Stomach (tissue), 4 donors: Measurements from ENCODE around the gene SPAG16.

Experiments used
- CTCF ChIP-seq, 7 experiments: fragments of 450-650 bp in 4 of 7; fragments of 200-600 bp in 3 of 7; sonication (generic) in 3 of 7; IDR thresholded peaks; one replicate each; pipeline ENCODE4 v1.5.1; 2016 to 2019; ENCODE audit warnings: antibody characterized with exemption in 7 of 7, control low read depth in 2 of 7, mild to moderate bottlenecking in 1 of 7
- EP300 ChIP-seq: sonication (generic); formaldehyde crosslinking; IDR thresholded peaks from one replicate; pipeline ENCODE4 v1.6.1; 2017; ENCODE audit warnings: antibody characterized with exemption
- POLR2A ChIP-seq, 4 donors: fragments of 450-650 bp; IDR thresholded peaks; one replicate each; pipeline ENCODE4 v1.6.1; 2016; ENCODE audit warnings: antibody characterized with exemption in 4 of 4, control low read depth in 2 of 4, mild to moderate bottlenecking in 1 of 4, moderate library complexity in 1 of 4
- POLR2AphosphoS5 ChIP-seq, 3 donors: sonication (generic); formaldehyde crosslinking; IDR thresholded peaks; one replicate each; pipeline ENCODE4 v1.6.1; 2016; ENCODE audit warnings: antibody characterized with exemption in 3 of 3

- TF ChIP-seq CTCF (IDR thresholded peaks at IDR 0.05) (no peak), POLR2AphosphoS5 (IDR thresholded peaks at IDR 0.05) (no peak), POLR2A (IDR thresholded peaks at IDR 0.05) (no peak), EP300 (no peak)
Observed at GRCh38 chr2:213763963-213764362, 479.7 kb downstream of the SPAG16 start.
